ENCODE results near the gene ABCG1.

DNA sequence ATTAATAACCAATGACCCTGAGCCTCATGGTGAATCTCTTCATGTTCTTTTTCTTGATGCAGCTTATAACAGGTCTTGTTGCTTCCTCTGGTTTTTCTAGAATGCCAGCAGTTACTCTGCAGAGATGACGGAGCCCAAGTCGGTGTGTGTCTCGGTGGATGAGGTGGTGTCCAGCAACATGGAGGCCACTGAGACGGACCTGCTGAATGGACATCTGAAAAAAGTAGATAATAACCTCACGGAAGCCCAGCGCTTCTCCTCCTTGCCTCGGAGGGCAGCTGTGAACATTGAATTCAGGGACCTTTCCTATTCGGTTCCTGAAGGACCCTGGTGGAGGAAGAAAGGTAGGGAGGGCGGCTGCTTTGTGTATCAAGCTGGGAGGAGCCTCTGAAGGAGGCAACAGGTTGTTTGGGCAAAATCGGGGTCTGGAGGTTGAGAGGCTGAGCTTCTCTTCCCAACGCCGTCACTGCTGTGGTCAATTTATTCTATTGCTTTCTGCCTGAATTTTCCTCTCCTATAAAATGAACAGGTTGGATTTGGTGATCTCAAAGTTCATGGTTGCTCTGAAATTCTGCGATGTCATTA is 6.7 kb downstream of the ABCG1 start:
- no peak for TF ChIP-seq POLR2A (IDR thresholded peaks at IDR 0.05; ENCODE audit: low read depth, low read length)
- no peak for TF ChIP-seq TAF1 (IDR thresholded peaks at IDR 0.05; ENCODE audit: borderline replicate concordance, low read depth, low read length)
